Hepatocyte (in vitro differentiated cells): ENCODE data around the gene SCARF1. TPM values are rescaled to one million over a fixed set of nuclear protein-coding genes. Genes with fewer than 3 reads are reported as not detected.
A peak's percentile ranks its signal among the peaks of the same experiment; 100 is the strongest.

Experiments used
- DNase-seq: peaks from one replicate; pipeline ENCODE4 v3.0.0-alpha.2; 2016; ENCODE audit warnings: low spot score
- H2AFZ ChIP-seq: fragments of 200-600 bp; sonication (generic); 2 replicates; pipeline ENCODE4 v1.6.0; 2016; ENCODE audit warnings: antibody characterized with exemption, mild to moderate bottlenecking
- H3K27ac ChIP-seq: fragments of 200-600 bp; sonication (generic); 2 replicates; pipeline ENCODE4 v1.5.1; 2016; ENCODE audit warnings: mild to moderate bottlenecking
- H3K27me3 ChIP-seq: fragments of 200-600 bp; sonication (generic); 2 replicates; pipeline ENCODE4 v1.6.1; 2016
- H3K36me3 ChIP-seq: fragments of 200-600 bp; sonication (generic); replicated peaks from 2 replicates; pipeline ENCODE4 v1.5.1; 2016; ENCODE audit warnings: low read depth; ENCODE audit not compliant: insufficient read depth
- H3K4me1 ChIP-seq: fragments of 200-600 bp; sonication (generic); 2 replicates; pipeline ENCODE4 v1.5.1; 2016; ENCODE audit warnings: mild to moderate bottlenecking, moderate library complexity; ENCODE audit not compliant: insufficient read depth
- H3K4me2 ChIP-seq: fragments of 200-600 bp; sonication (generic); 2 replicates; pipeline ENCODE4 v1.6.0; 2016
- H3K4me3 ChIP-seq: fragments of 200-600 bp; sonication (generic); 2 replicates; pipeline ENCODE4 v1.5.1; 2016; ENCODE audit warnings: mild to moderate bottlenecking
- H3K79me2 ChIP-seq: fragments of 200-600 bp; sonication (generic); 2 replicates; pipeline ENCODE4 v1.6.0; 2017; ENCODE audit warnings: mild to moderate bottlenecking
- H3K9me2 ChIP-seq: fragments of 200-600 bp; sonication (generic); replicated peaks from 2 replicates; pipeline ENCODE4 v1.6.0; 2017; ENCODE audit warnings: mild to moderate bottlenecking; ENCODE audit not compliant: insufficient read depth
- H3K9me3 ChIP-seq: fragments of 200-600 bp; sonication (generic); 2 replicates; pipeline ENCODE4 v1.5.1; 2016; ENCODE audit warnings: low read depth, mild to moderate bottlenecking
- H4K20me1 ChIP-seq: fragments of 200-600 bp; sonication (generic); 2 replicates; pipeline ENCODE4 v1.6.0; 2016; ENCODE audit warnings: mild to moderate bottlenecking; ENCODE audit not compliant: insufficient read depth, poor library complexity, severe bottlenecking
- CTCF ChIP-seq: fragments of 200-600 bp; sonication (generic); IDR thresholded peaks from 2 replicates; pipeline ENCODE4 v1.5.1; 2016; ENCODE audit warnings: antibody characterized with exemption, mild to moderate bottlenecking; ENCODE audit not compliant: poor library complexity
- EZH2 ChIP-seq: fragments of 200-600 bp; sonication (generic); IDR thresholded peaks from 2 replicates; pipeline ENCODE4 v1.6.1; 2016; ENCODE audit warnings: antibody characterized with exemption, mild to moderate bottlenecking, borderline replicate concordance
- EZH2phosphoT487 ChIP-seq: fragments of 200-600 bp; sonication (generic); IDR thresholded peaks from one replicate; pipeline ENCODE4 v1.6.1; 2018; ENCODE audit warnings: antibody characterized with exemption, mild to moderate bottlenecking, low read depth, moderate library complexity; ENCODE audit not compliant: unreplicated experiment, severe bottlenecking
- WGBS: methylation state at CpG from one replicate; pipeline ENCODE4 v1.1.6; 2016; ENCODE audit warnings: low lambda C conversion rate; ENCODE audit errors: missing lambda C conversion rate; 5-methylcytosine and 5-hydroxymethylcytosine counted together
- polyA plus RNA-seq: library from polyadenylated mRNA; unstranded; fragments of >200 nt; fragmentation: Nextera tagmentation; extraction: Ambion mirVana; gene quantifications from 2 replicates; pipeline ENCODE4 v1.2.1, GENCODE V29; 2016
- total RNA-seq: library from RNA; depleted of rRNA; stranded (reverse); fragments of >200 nt; gene quantifications from 2 replicates; pipeline ENCODE4 v1.2.3, GENCODE V29; 2014

SCARF1 gene
- total and polyA plus RNA-seq, 2 experiments from 2014 or later = 0.93 to 2.0 TPM

GRCh38 chr17:1686086-1686485, 40.6 kb upstream of the SCARF1 start:
- H3K4me1 ChIP-seq = peaks cover 16% of the 10 kb centered on the region
- no peaks in the 10 kb centered on the region for H3K9me2 ChIP-seq
- peaks cover 33% of the 10 kb centered on the region for H3K79me2 ChIP-seq
- no peak for TF ChIP-seq CTCF
- TF ChIP-seq EZH2 = no peak
- TF ChIP-seq EZH2phosphoT487 = no peak
- H4K20me1 ChIP-seq = peaks cover 27% of the 10 kb centered on the region
- no peak overlapping the region for H3K4me2 ChIP-seq
- DNase-seq = peak; percentile 37
- H2AFZ ChIP-seq = no peak overlapping the region
- H3K9me3 ChIP-seq = no peaks in the 10 kb centered on the region
- H3K27ac ChIP-seq = no peak overlapping the region
- no peaks in the 10 kb centered on the region for H3K27me3 ChIP-seq
- H3K4me3 ChIP-seq = no peak overlapping the region
- WGBS = 77% methylated on average over 7 of the region's 7 CpGs
- no peaks in the 10 kb centered on the region for H3K36me3 ChIP-seq

- peak within 1 kb of the TSS; percentile 90 for H3K27ac ChIP-seq
- no peaks in the 10 kb centered on the region for H3K9me2 ChIP-seq
- TF ChIP-seq EZH2 (no peak), CTCF (no peak), EZH2phosphoT487 (no peak)
- peaks cover 16% of the 10 kb centered on the region for H3K4me1 ChIP-seq
- peaks cover 47% of the 10 kb centered on the region for H3K79me2 ChIP-seq
- H3K36me3 ChIP-seq = peaks cover 7% of the 10 kb centered on the region
- H3K4me3 ChIP-seq = peak within 1 kb of the TSS; percentile 78
- no peaks in the 10 kb centered on the region for H3K27me3 ChIP-seq
- peak within 1 kb of the TSS; percentile 54 for H2AFZ ChIP-seq
- DNase-seq = peak; percentile 99
- H4K20me1 ChIP-seq = peaks cover 40% of the 10 kb centered on the region
- WGBS = 1% methylated on average over 68 of the region's 72 CpGs
- H3K9me3 ChIP-seq = no peaks in the 10 kb centered on the region
- H3K4me2 ChIP-seq = peak within 1 kb of the TSS; percentile 95
Measured at GRCh38 chr17:1684378-1685189, 39.1 kb upstream of the SCARF1 start, which contains the start of gene PRPF8. Gene PRPF8, minus strand, starts transcription at chr17:1684867. Its CDS starts 296 bp downstream, at chr17:1684571.

- no peaks in the 10 kb centered on the region for H3K9me2 ChIP-seq
- no peak for DNase-seq
- H3K4me1 ChIP-seq = peaks cover 16% of the 10 kb centered on the region
- H3K4me3 ChIP-seq = peak overlapping the region; percentile 78
- no peaks in the 10 kb centered on the region for H3K27me3 ChIP-seq
- WGBS = 93% methylated on average over 5 of the region's 5 CpGs
- peaks cover 40% of the 10 kb centered on the region for H4K20me1 ChIP-seq
- H2AFZ ChIP-seq = no peak overlapping the region
- H3K27ac ChIP-seq = peak overlapping the region; percentile 90
- peak overlapping the region; percentile 95 for H3K4me2 ChIP-seq
- peaks cover 7% of the 10 kb centered on the region for H3K36me3 ChIP-seq
- H3K79me2 ChIP-seq = peaks cover 47% of the 10 kb centered on the region
- no peaks in the 10 kb centered on the region for H3K9me3 ChIP-seq
- no peak for TF ChIP-seq CTCF
- no peak for TF ChIP-seq EZH2phosphoT487
- no peak for TF ChIP-seq EZH2
Measured at GRCh38 chr17:1683459-1683858, 37.9 kb upstream of the SCARF1 start.
